PFSK-1 (cell line): ENCODE data around the gene ZC3H4.

Source experiments
- FOXP2 ChIP-seq: optimal IDR thresholded peaks from 2 replicates; pipeline ENCODE3; 2011; ENCODE audit warnings: borderline replicate concordance, control low read depth, inconsistent platforms; ENCODE audit not compliant: insufficient read depth; ENCODE audit errors: extremely low read length, extremely low read depth
- POLR2AphosphoS5 ChIP-seq: IDR thresholded peaks from 2 replicates; pipeline ENCODE4 v1.6.1; 2012; ENCODE audit warnings: low read depth, mild to moderate bottlenecking, control low read depth, low read length, moderate library complexity
- REST ChIP-seq, 2 experiments: IDR thresholded peaks; 2 replicates each; pipeline versions ENCODE4 v1.6.1 to v1.8.0; 2011 to 2012; ENCODE audit warnings: low read depth in 2 of 2, low read length in 2 of 2, control low read depth in 1 of 2, inconsistent platforms in 1 of 2, mild to moderate bottlenecking in 1 of 2, moderate library complexity in 1 of 2; ENCODE audit not compliant: insufficient read depth in 1 of 2
- SIN3A ChIP-seq: IDR thresholded peaks from 2 replicates; pipeline ENCODE4 v1.6.1; 2012; ENCODE audit warnings: mild to moderate bottlenecking, low read length, moderate library complexity, borderline replicate concordance; ENCODE audit not compliant: insufficient read depth
- TAF1 ChIP-seq: IDR thresholded peaks from 2 replicates; pipeline ENCODE4 v1.6.1; 2012; ENCODE audit warnings: low read length, control low read depth, borderline replicate concordance; ENCODE audit not compliant: insufficient read depth

ZC3H4 gene

GRCh38 chr19:47037766-47038165, 75.8 kb downstream of the ZC3H4 start:
- TF ChIP-seq TAF1, result no peak
- TF ChIP-seq FOXP2, result no peak
- TF ChIP-seq SIN3A, result no peak
- TF ChIP-seq POLR2AphosphoS5, result no peak

GRCh38 chr19:47036097-47036651, 77.4 kb downstream of the ZC3H4 start:
- no peak for TF ChIP-seq POLR2AphosphoS5
- TF ChIP-seq SIN3A, result 0 out of 2 replicates have a peak, but pooled peaks have one; percentile 26

- TF ChIP-seq FOXP2 (peak; percentile 75), POLR2AphosphoS5 (no peak)
These were observed 78.2 kb downstream of the ZC3H4 start for GRCh38 chr19:47035127-47036096.

GRCh38 chr19:47032171-47032811, 81.3 kb downstream of the ZC3H4 start:
- TF ChIP-seq FOXP2, result no peak
- TF ChIP-seq REST (IDR thresholded peaks at IDR 0.05; ENCODE audit: insufficient read depth in 1 of 2, low read depth in 2 of 2, low read length in 2 of 2), result no peak
- no peak for TF ChIP-seq SIN3A
- TF ChIP-seq TAF1, result no peak
- TF ChIP-seq POLR2AphosphoS5, result no peak

- TF ChIP-seq TAF1 (no peak), FOXP2 (no peak), REST (IDR thresholded peaks at IDR 0.05; ENCODE audit: insufficient read depth in 1 of 2, low read depth in 2 of 2, low read length in 2 of 2) (no peak), POLR2AphosphoS5 (no peak)
These were observed 85.4 kb downstream of the ZC3H4 start for GRCh38 chr19:47028195-47028601.

- TF ChIP-seq POLR2AphosphoS5 (no peak), TAF1 (no peak), FOXP2 (no peak), REST (IDR thresholded peaks at IDR 0.05; ENCODE audit: insufficient read depth in 1 of 2, low read depth in 2 of 2, low read length in 2 of 2) (no peak), SIN3A (no peak)
These were observed 85.9 kb downstream of the ZC3H4 start for GRCh38 chr19:47027586-47028088.
